HG02943 (cell line): Measurements from ENCODE around the gene SCN5A.

Source experiments
- ATAC-seq: cut with Tn5 transposase; IDR thresholded peaks from one replicate; pipeline ENCODE4 v1.9.1; 2021; ENCODE audit warnings: mild to moderate bottlenecking, low read depth, moderate library complexity; ENCODE audit not compliant: unreplicated experiment

Gene SCN5A

GRCh38 chr3:38648024-38648658, 1.3 kb downstream of the SCN5A start:
- no peak for ATAC-seq

GRCh38 chr3:38647217-38647970, 2.1 kb downstream of the SCN5A start:
- ATAC-seq = no peak

GRCh38 chr3:38646630-38647029, 2.9 kb downstream of the SCN5A start:
- no peak for ATAC-seq

GRCh38 chr3:38646062-38646461, 3.4 kb downstream of the SCN5A start:
- no peak for ATAC-seq

DNA sequence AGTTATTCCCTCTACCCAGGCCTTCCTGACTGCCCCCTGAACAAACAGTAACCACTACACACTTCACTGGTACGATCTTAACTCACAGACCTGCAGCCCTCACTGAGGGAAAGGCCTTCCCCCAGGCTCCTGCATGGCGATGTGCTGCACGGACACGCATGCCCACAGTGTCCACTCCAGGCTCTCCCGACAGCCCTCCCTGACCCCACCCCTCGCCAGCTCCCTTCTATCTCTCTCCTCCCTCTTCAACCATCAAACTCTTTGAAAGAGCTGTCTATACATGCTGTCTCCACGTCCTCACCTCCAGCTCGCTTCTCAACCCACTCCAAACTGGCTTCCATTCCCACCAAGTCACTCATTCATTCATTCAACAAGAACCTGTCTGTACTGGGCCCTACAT, 3.9 kb downstream of the SCN5A start:
- no peak for ATAC-seq

GRCh38 chr3:38645076-38645475, 4.4 kb downstream of the SCN5A start:
- ATAC-seq = no peak

DNA sequence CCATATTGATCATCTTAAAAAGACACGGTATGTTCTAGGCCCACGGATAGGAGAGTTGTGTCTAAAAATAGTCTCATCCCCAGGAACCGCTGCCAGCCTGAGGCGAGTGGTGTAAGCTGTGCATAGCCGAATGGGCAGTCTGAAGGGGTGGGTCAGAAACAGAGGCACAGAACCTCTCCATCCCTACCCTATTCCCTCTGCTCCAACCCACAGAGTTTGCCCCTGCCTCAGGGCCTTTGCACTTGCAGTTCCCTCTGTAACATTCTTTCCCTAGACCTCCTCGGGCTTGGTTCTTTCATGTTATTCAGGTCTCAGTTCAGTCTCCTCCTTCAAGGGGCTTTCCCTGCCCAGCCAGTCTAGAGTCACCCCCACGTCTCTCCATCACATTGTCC, 4.8 kb downstream of the SCN5A start:
- ATAC-seq = no peak

DNA sequence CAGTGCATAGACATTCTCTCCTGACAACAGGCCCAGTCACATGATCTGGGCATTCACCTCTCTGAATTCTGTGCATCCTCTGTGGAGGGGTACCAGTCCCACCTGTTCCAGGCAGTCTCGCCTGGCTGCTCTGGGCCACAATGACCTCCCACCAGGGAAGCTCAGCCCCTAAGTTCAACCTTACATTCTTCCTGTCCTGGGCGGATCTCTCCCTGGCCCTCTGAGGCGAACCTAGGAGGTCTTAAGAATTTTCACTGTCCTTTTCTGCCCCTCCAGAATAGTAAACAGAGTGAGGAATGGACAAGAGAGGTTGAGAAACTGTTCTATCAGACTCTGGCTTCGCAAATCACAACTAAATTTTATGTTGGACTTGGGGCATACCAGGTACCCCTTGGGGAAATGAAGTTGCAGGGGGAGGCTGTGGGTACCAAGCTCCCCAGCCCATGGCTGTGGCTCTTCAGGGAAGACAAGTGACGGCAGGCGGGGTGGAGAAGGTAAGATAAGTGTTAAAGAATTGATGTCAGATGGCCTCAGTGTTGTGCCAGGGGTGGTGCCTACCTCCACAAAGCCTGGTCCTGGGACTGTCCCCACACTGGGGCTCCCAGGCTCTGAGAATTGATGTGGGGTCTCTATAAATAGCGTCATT, 5.3 kb downstream of the SCN5A start:
- no peak for ATAC-seq

DNA sequence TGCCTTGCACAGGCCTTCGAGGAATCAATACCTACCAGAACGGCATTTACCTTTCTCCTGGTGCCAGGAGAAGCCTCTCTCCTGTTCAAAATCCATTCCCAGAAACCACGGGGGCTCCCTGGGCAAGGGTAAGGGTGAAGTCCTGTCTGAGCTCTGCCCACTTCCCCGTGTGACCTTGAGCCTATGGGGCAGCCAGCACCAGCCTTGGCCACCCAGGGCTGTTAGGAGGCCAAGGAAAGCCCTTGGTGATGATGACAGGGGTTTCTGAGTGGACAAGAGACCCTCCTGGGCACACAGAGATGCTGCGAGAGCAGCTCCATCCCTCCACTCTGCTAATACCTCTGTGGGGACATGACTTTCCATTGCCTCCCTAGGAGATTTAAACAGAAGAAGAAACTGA, 5.9 kb downstream of the SCN5A start:
- no peak for ATAC-seq

GRCh38 chr3:38643090-38643489, 6.4 kb downstream of the SCN5A start:
- ATAC-seq = no peak

DNA sequence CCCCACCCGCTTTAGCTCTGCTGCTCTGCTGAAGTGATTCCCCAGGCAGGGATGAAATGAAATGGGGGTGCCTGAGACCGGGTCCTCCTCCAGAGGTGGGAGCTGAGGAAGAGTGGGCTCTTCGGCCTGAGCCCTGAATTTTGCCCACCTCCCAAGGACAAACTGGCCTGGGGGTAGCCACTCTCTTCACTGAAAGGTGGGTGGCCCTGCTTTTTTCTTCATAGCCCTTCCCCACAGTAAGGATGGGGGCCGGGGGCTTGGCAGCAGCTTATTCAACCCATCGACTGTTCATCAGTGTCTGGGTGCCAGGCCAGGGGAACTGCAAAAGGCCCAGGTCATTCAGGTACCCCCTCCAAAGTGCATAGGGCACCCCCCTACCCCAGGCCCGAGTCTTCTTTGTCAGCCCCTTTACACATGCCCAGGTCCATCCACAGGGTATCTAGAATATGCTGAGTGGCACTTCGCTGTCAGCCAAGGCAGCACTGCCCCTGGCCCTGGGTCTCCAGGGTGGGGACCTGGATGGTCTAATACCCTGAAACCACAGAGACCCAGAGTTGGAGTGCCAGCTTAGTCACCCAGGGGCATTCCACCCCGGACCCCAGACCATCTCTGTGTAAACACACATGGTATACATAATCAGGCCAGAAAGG, 7.9 kb downstream of the SCN5A start:
- no peak for ATAC-seq

- ATAC-seq = no peak
These were observed 8.6 kb downstream of the SCN5A start for GRCh38 chr3:38640661-38641452.

- ATAC-seq = no peak
These were observed 11.1 kb downstream of the SCN5A start for GRCh38 chr3:38638354-38638753.

DNA sequence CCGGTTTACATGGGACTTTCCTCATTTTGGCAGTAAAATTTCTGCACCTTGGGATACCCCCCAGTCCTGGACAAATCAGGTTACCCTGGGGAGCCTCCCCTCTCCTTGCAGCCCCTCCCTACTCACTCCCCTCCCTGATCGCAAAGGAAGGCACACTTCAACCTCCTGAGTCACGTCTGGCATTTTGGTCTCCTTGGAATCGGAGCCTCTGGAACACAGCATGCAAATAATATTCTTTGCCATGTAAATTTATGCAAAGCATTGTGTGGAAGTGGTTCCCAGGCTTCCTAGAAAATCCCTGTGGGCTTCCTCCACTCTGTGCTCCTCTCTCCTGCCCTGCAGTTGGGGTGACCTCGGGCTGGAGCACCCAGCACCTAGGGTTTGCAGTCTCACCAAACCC, 11.6 kb downstream of the SCN5A start:
- ATAC-seq = no peak

- no peak for ATAC-seq
These were observed 12.6 kb downstream of the SCN5A start for GRCh38 chr3:38636881-38637280.

- ATAC-seq = no peak
These were observed 13.0 kb downstream of the SCN5A start for GRCh38 chr3:38636464-38636863.

DNA sequence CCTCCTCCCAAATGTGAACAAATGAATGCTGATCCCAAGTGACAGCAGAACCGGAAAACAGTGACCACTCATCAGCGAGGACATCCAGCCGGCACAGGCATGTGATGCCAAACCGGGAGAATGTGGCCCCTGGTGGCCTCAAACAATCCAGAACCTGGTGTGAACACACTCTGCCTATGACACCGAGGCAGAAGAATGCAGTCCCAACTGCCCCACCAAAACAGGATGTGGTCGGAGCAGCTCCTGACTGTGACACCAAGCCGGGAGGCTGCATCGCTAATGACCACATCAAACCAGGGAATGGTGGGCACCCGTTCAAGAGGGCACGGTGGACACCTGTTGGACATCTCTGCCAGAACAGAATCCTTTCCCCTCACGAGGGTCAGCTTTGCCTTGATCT, 15.4 kb downstream of the SCN5A start:
- no peak for ATAC-seq

DNA sequence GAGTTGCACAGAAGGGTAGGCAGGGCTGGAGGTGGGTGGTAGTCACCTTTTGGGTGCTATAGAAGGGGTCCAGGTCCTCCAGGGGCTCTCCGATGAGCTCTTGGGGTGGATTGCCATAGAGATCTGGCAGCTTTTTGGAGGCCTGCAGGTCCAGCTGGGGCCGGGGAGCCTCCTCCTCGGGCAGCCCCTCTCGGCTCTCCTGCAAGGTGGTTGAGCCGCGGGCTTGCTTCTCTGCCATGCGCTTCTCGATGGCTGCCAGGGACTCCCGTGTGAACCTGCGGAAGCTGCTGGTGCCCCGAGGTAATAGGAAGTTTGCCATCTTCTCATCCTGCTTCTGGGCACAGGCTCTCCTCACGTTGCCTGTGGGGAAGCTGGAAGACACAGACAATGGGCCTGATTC, 16.5 kb downstream of the SCN5A start:
- no peak for ATAC-seq

GRCh38 chr3:38630606-38631005, 18.9 kb downstream of the SCN5A start:
- ATAC-seq = no peak

GRCh38 chr3:38630070-38630469, 19.4 kb downstream of the SCN5A start:
- no peak for ATAC-seq

DNA sequence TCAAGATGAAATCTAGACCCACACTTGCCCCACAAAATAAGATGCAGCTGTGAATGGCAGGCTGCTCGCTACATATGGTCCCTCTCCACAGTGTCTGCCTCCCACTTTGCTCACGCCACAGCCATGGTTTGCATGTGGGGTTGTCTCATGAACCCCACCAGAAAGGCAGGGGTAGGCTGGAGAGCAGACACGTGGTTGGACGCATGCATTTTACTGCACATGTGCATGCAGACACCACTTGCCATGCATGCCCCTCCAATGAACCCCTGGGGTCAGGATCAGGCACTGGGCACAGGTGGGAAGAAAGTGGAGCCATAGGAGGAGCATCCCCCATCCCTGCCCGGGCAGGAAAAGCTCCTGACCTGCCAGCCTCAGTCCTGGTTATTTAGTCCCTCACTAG, 20.7 kb downstream of the SCN5A start:
- no peak for ATAC-seq
